Measurements from ENCODE around the gene LTBP1. TPM values are rescaled to one million over a fixed set of nuclear protein-coding genes. Genes with fewer than 3 reads are reported as not detected.

LTBP1 gene
- total and polyA plus RNA-seq, 4 donors, result 5.8 to 57.6 (median 10.2) TPM

- no peak for DNase-seq (ENCODE audit: low spot score)
- TF ChIP-seq FOXA1 (IDR thresholded peaks at IDR 0.05) (no peak), RAD21 (IDR thresholded peaks at IDR 0.05) (peak; percentile 15 to 36), ZBTB33 (IDR thresholded peaks at IDR 0.05) (no peak), CTCF (IDR thresholded peaks at IDR 0.05; ENCODE audit: low read depth, low read length, missing input control) (no peak), HNF4A (conservative IDR thresholded peaks at IDR 0.05) (peak in 1 of 2 donors; percentile 51), SP1 (IDR thresholded peaks at IDR 0.05) (no peak), EGR1 (IDR thresholded peaks at IDR 0.05; ENCODE audit: low read depth in 2 of 2) (no peak), FOXA2 (IDR thresholded peaks at IDR 0.05) (no peak), MAX (IDR thresholded peaks at IDR 0.05) (no peak), YY1 (IDR thresholded peaks at IDR 0.05) (peak; percentile 6), HNF4G (IDR thresholded peaks at IDR 0.05) (no peak), ATF3 (IDR thresholded peaks at IDR 0.05) (no peak), JUND (IDR thresholded peaks at IDR 0.05) (no peak), REST (IDR thresholded peaks at IDR 0.05) (no peak), NR2F2 (IDR thresholded peaks at IDR 0.05) (no peak), GABPA (IDR thresholded peaks at IDR 0.05 in 1 of 2, conservative IDR thresholded peaks at IDR 0.05 in 1 of 2) (no peak), RXRA (IDR thresholded peaks at IDR 0.05) (peak in 1 of 2 donors; percentile 65), TAF1 (conservative IDR thresholded peaks at IDR 0.05) (no peak)
- Histone ChIP-seq H3K36me3 (ENCODE audit: control insufficient read depth in 4 of 4, insufficient read depth in 3 of 4, low read depth in 1 of 4, low read length in 3 of 4) (no peaks in the 10 kb centered on the region), H3K4me1 (ENCODE audit: control insufficient read depth in 4 of 4, insufficient read depth in 4 of 4, low read length in 3 of 4) (peaks cover 0 to 21% (median 15%) of the 10 kb centered on the region in 4 donors), H3K9me3 (ENCODE audit: control insufficient read depth in 4 of 4, low read length in 3 of 4) (no peaks in the 10 kb centered on the region), H3K27ac (ENCODE audit: low read depth in 1 of 2, low read length in 2 of 2) (peak overlapping the region; percentile 47 to 74), H3K27me3 (ENCODE audit: control insufficient read depth in 4 of 4, insufficient read depth in 4 of 4, low read length in 3 of 4) (no peaks in the 10 kb centered on the region), H3K9ac (ENCODE audit: low read depth in 1 of 2, low read length in 2 of 2) (no peak overlapping the region), H3K4me3 (ENCODE audit: low read depth in 1 of 3, low read length in 3 of 3) (peak overlapping the region in 1 of 3 donors; percentile 13)
- WGBS, result 44% methylated on average over 14 of the region's 14 CpGs
Observed at GRCh38 chr2:33134086-33134771, 187.5 kb downstream of the LTBP1 start.

Measured in liver (tissue), 9 donors.